PC-3 (cell line): ENCODE results near the gene BCL11B.

Source experiments
- EZH2 ChIP-seq: fragments of 300-600 bp; sonication (generic); IDR thresholded peaks from one replicate; pipeline ENCODE4 v1.6.1; 2017; ENCODE audit warnings: antibody characterized with exemption, mild to moderate bottlenecking, low read length; ENCODE audit not compliant: unreplicated experiment
- EZH2phosphoT487 ChIP-seq: fragments of 300-600 bp; sonication (generic); IDR thresholded peaks from 2 replicates; pipeline ENCODE4 v1.6.1; 2018; ENCODE audit warnings: mild to moderate bottlenecking, antibody characterized with exemption, low read length, borderline replicate concordance

GRCh38 chr14:99264691-99265450 is 7.1 kb downstream of the BCL11B start:
- no peak for TF ChIP-seq EZH2
- TF ChIP-seq EZH2phosphoT487: no peak
